Breast epithelium (tissue), 3 donors: ENCODE data around the gene ASF1B.

ENCODE experiments used
- POLR2A ChIP-seq: fragments of 450-650 bp; IDR thresholded peaks from one replicate; pipeline ENCODE4 v1.6.1; 2016; ENCODE audit warnings: antibody characterized with exemption, mild to moderate bottlenecking, moderate library complexity
- POLR2AphosphoS5 ChIP-seq, 3 donors: sonication (generic); formaldehyde crosslinking; IDR thresholded peaks; one replicate each; pipeline ENCODE4 v1.6.1; 2017; ENCODE audit warnings: antibody characterized with exemption in 3 of 3
- TF ChIP-seq, protein P1 (sequence below), 3 donors: fragments of 450-650 bp; IDR thresholded peaks; one replicate each; pipeline ENCODE4 v1.5.1; 2016 to 2017; ENCODE audit warnings: antibody characterized with exemption in 3 of 3, mild to moderate bottlenecking in 3 of 3, moderate library complexity in 3 of 3

DNA sequence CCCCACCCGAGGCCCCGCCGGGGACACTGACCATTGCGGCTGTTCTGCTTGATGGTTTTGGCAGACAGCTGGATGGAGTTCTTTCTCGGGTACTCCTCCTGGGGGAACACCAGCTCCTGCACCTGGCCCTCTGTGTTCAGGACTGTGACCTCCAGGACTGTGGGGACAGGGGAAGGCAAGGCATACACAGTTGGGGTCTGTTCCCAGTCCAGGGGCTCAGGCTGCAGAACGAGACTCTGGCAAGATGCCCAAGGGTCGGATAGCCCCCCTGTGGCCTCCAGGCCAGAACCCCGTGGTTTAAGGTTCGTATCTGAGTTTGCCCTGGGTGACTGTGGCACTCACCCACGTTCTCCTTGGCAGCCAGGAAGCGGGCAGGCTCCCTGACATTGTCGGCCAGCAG, 22.7 kb upstream of the ASF1B start:
- no peak for TF ChIP-seq POLR2A
- TF ChIP-seq, protein P1, sequence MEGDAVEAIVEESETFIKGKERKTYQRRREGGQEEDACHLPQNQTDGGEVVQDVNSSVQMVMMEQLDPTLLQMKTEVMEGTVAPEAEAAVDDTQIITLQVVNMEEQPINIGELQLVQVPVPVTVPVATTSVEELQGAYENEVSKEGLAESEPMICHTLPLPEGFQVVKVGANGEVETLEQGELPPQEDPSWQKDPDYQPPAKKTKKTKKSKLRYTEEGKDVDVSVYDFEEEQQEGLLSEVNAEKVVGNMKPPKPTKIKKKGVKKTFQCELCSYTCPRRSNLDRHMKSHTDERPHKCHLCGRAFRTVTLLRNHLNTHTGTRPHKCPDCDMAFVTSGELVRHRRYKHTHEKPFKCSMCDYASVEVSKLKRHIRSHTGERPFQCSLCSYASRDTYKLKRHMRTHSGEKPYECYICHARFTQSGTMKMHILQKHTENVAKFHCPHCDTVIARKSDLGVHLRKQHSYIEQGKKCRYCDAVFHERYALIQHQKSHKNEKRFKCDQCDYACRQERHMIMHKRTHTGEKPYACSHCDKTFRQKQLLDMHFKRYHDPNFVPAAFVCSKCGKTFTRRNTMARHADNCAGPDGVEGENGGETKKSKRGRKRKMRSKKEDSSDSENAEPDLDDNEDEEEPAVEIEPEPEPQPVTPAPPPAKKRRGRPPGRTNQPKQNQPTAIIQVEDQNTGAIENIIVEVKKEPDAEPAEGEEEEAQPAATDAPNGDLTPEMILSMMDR (IDR thresholded peaks at IDR 0.05) = no peak
- no peak for TF ChIP-seq POLR2AphosphoS5 (IDR thresholded peaks at IDR 0.05)
